GM23338 (cell line): ENCODE measurements around the gene PDE3B. TPM values are rescaled to one million over a fixed set of nuclear protein-coding genes. Genes with fewer than 3 reads are reported as not detected.

Source experiments
- ATAC-seq: fragments of 200-7000 bp; cut with Tn5 transposase; 3 replicates; pipeline ENCODE4 v1.9.1; 2020
- DNase-seq: peaks from one replicate; pipeline ENCODE4 v3.0.0-alpha.2; 2015; ENCODE audit warnings: low spot score
- H2AFZ ChIP-seq: fragments of 200-600 bp; sonication (generic); 2 replicates; pipeline ENCODE4 v1.8.0; 2016; ENCODE audit warnings: antibody characterized with exemption, mild to moderate bottlenecking, moderate library complexity
- H3F3A ChIP-seq: fragments of 200-600 bp; sonication (generic); replicated peaks from 2 replicates; pipeline ENCODE4 v1.8.0; 2017; ENCODE audit warnings: antibody characterized with exemption, mixed run types, low read depth
- H3K27ac ChIP-seq: fragments of 200-600 bp; sonication (generic); 2 replicates; pipeline ENCODE4 v1.6.1; 2016; ENCODE audit warnings: low read depth
- H3K27me3 ChIP-seq: fragments of 200-600 bp; sonication (generic); 2 replicates; pipeline ENCODE4 v1.8.0; 2016; ENCODE audit warnings: mild to moderate bottlenecking, mixed run types, moderate library complexity; ENCODE audit not compliant: insufficient read depth
- H3K36me3 ChIP-seq: fragments of 200-600 bp; sonication (generic); 2 replicates; pipeline ENCODE4 v1.8.0; 2016; ENCODE audit warnings: mild to moderate bottlenecking; ENCODE audit not compliant: insufficient read depth
- H3K4me1 ChIP-seq: fragments of 200-600 bp; sonication (generic); 2 replicates; pipeline ENCODE4 v1.8.0; 2016; ENCODE audit warnings: mild to moderate bottlenecking, moderate library complexity; ENCODE audit not compliant: insufficient read depth
- H3K4me2 ChIP-seq: fragments of 200-600 bp; sonication (generic); 2 replicates; pipeline ENCODE4 v1.7.1; 2017; ENCODE audit warnings: mixed run types
- H3K4me3 ChIP-seq: fragments of 200-600 bp; sonication (generic); 2 replicates; pipeline ENCODE4 v1.6.1; 2016; ENCODE audit warnings: mixed run types
- H3K79me2 ChIP-seq: fragments of 200-600 bp; sonication (generic); replicated peaks from 2 replicates; pipeline ENCODE4 v1.8.0; 2017; ENCODE audit warnings: mild to moderate bottlenecking; ENCODE audit not compliant: insufficient read depth
- H3K9me2 ChIP-seq: fragments of 200-600 bp; sonication (generic); 2 replicates; pipeline ENCODE4 v1.8.0; 2017; ENCODE audit not compliant: insufficient read depth
- H4K20me1 ChIP-seq: fragments of 200-600 bp; sonication (generic); replicated peaks from 2 replicates; pipeline ENCODE4 v1.8.0; 2017; ENCODE audit warnings: mild to moderate bottlenecking; ENCODE audit not compliant: insufficient read depth
- H3K27ac Mint-ChIP-seq: 2 replicates; pipeline ENCODE4 v1.8.0; 2020; ENCODE audit warnings: inconsistent platforms, mild to moderate bottlenecking, moderate library complexity, mixed read lengths
- H3K27me3 Mint-ChIP-seq: 3 replicates; pipeline ENCODE4 v1.8.0; 2022; ENCODE audit warnings: low read depth, mild to moderate bottlenecking, moderate library complexity, mixed read lengths, inconsistent platforms; ENCODE audit not compliant: insufficient read depth, poor library complexity
- H3K36me3 Mint-ChIP-seq: 3 replicates; pipeline ENCODE4 v1.8.0; 2021; ENCODE audit warnings: low read depth, mild to moderate bottlenecking, inconsistent platforms, moderate library complexity, mixed read lengths
- H3K4me1 Mint-ChIP-seq: 3 replicates; pipeline ENCODE4 v1.8.0; 2020; ENCODE audit warnings: mild to moderate bottlenecking, inconsistent platforms, mixed read lengths
- H3K4me3 Mint-ChIP-seq: 3 replicates; pipeline ENCODE4 v1.8.0; 2021; ENCODE audit warnings: moderate library complexity, mild to moderate bottlenecking, inconsistent platforms, mixed read lengths
- H3K9me3 Mint-ChIP-seq: 3 replicates; pipeline ENCODE4 v1.8.0; 2020; ENCODE audit warnings: moderate library complexity, mild to moderate bottlenecking, inconsistent platforms, mixed read lengths
- CREB1 ChIP-seq: fragments of 250-450 bp; sonication (Bioruptor Pico); IDR thresholded peaks from 2 replicates; pipeline ENCODE4 v1.5.0; 2020; ENCODE audit warnings: low read depth, mild to moderate bottlenecking, moderate library complexity
- CTCF ChIP-seq, 2 experiments: fragments of 200-600 bp in 1 of 2; sonication (generic) in 1 of 2; conservative IDR thresholded peaks; 2 replicates each; pipeline versions ENCODE4 v1.5.1 to v1.6.1; 2016 to 2017; ENCODE audit warnings: antibody characterized with exemption in 2 of 2, low read depth in 2 of 2, mild to moderate bottlenecking in 2 of 2, moderate library complexity in 1 of 2
- EZH2 ChIP-seq: fragments of 200-600 bp; sonication (generic); IDR thresholded peaks from one replicate; pipeline ENCODE4 v1.8.0; 2017; ENCODE audit warnings: antibody characterized with exemption, mild to moderate bottlenecking, low read depth; ENCODE audit not compliant: unreplicated experiment
- EZH2phosphoT487 ChIP-seq: fragments of 200-600 bp; sonication (generic); IDR thresholded peaks from one replicate; pipeline ENCODE4 v1.8.1; 2018; ENCODE audit warnings: antibody characterized with exemption; ENCODE audit not compliant: unreplicated experiment
- POLR2AphosphoS5 ChIP-seq: IDR thresholded peaks from 2 replicates; pipeline ENCODE4 v1.6.1; 2016; ENCODE audit warnings: antibody characterized with exemption, low read depth
- STAT1 ChIP-seq: IDR thresholded peaks from one replicate; pipeline ENCODE4 v1.6.1; 2016; ENCODE audit warnings: antibody characterized with exemption; ENCODE audit not compliant: unreplicated experiment
- ZNF331 ChIP-seq: fragments of 250-450 bp; sonication (Bioruptor Pico); IDR thresholded peaks from 2 replicates; pipeline ENCODE4 v1.5.0; 2020; ENCODE audit warnings: low read depth, mild to moderate bottlenecking, moderate library complexity
- polyA plus RNA-seq: library from polyadenylated mRNA; unstranded; fragments of >200 nt; fragmentation: Nextera tagmentation; extraction: Ambion mirVana; gene quantifications from 2 replicates; pipeline ENCODE4 v1.2.1, GENCODE V29; 2016
- total RNA-seq: library from RNA; depleted of rRNA; stranded (reverse); fragments of >200 nt; shearing (Covaris generic); gene quantifications from 2 replicates; pipeline ENCODE4 v1.2.3, GENCODE V29; 2014
- TF ChIP-seq, protein P1 (sequence below): IDR thresholded peaks from one replicate; pipeline ENCODE4 v1.6.1; 2018; ENCODE audit warnings: antibody characterized with exemption; ENCODE audit not compliant: unreplicated experiment

Gene PDE3B
- total and polyA plus RNA-seq, 2 experiments from 2014 or later, result 4.3 to 21.3 TPM

- H3K4me1 ChIP-seq, result no peaks in the 10 kb centered on the region
- no peak overlapping the region for H2AFZ ChIP-seq
- H3F3A ChIP-seq, result no peaks in the 10 kb centered on the region
- no peak for ATAC-seq
- Mint-ChIP-seq H3K27me3 (peaks cover 3% of the 10 kb centered on the region), H3K9me3 (no peaks in the 10 kb centered on the region), H3K4me3 (no peak overlapping the region), H3K36me3 (no peaks in the 10 kb centered on the region), H3K27ac (no peak overlapping the region), H3K4me1 (peaks cover 4% of the 10 kb centered on the region; the same call in 2 of the 3 replicates)
- TF ChIP-seq, protein P1, sequence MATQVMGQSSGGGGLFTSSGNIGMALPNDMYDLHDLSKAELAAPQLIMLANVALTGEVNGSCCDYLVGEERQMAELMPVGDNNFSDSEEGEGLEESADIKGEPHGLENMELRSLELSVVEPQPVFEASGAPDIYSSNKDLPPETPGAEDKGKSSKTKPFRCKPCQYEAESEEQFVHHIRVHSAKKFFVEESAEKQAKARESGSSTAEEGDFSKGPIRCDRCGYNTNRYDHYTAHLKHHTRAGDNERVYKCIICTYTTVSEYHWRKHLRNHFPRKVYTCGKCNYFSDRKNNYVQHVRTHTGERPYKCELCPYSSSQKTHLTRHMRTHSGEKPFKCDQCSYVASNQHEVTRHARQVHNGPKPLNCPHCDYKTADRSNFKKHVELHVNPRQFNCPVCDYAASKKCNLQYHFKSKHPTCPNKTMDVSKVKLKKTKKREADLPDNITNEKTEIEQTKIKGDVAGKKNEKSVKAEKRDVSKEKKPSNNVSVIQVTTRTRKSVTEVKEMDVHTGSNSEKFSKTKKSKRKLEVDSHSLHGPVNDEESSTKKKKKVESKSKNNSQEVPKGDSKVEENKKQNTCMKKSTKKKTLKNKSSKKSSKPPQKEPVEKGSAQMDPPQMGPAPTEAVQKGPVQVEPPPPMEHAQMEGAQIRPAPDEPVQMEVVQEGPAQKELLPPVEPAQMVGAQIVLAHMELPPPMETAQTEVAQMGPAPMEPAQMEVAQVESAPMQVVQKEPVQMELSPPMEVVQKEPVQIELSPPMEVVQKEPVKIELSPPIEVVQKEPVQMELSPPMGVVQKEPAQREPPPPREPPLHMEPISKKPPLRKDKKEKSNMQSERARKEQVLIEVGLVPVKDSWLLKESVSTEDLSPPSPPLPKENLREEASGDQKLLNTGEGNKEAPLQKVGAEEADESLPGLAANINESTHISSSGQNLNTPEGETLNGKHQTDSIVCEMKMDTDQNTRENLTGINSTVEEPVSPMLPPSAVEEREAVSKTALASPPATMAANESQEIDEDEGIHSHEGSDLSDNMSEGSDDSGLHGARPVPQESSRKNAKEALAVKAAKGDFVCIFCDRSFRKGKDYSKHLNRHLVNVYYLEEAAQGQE, result no peak
- no peak for TF ChIP-seq ZNF331 (CRISPR knock-in tag)
- no peak for TF ChIP-seq CTCF (conservative IDR thresholded peaks at IDR 0.05; ENCODE audit: low read depth in 2 of 2)
- no peak for TF ChIP-seq CREB1 (CRISPR knock-in tag)
- TF ChIP-seq POLR2AphosphoS5, result no peak
- no peak overlapping the region for H3K4me2 ChIP-seq
- no peaks in the 10 kb centered on the region for H4K20me1 ChIP-seq
- peaks cover 17% of the 10 kb centered on the region for H3K79me2 ChIP-seq
- DNase-seq, result no peak
- no peak overlapping the region for H3K4me3 ChIP-seq
- no peaks in the 10 kb centered on the region; the same call in 1 of the 2 replicates for H3K9me2 ChIP-seq
- H3K27me3 ChIP-seq, result no peaks in the 10 kb centered on the region
- H3K27ac ChIP-seq, result no peak overlapping the region
- no peaks in the 10 kb centered on the region for H3K36me3 ChIP-seq
Observed at GRCh38 chr11:14676068-14676467, 32.5 kb downstream of the PDE3B start.

- H2AFZ ChIP-seq, result no peak overlapping the region
- no peak for TF ChIP-seq EZH2phosphoT487
- no peak for TF ChIP-seq EZH2
- no peak for TF ChIP-seq CTCF (conservative IDR thresholded peaks at IDR 0.05; ENCODE audit: low read depth in 2 of 2)
- no peak for TF ChIP-seq POLR2AphosphoS5
- no peak for TF ChIP-seq STAT1
- no peak for TF ChIP-seq CREB1 (CRISPR knock-in tag)
- no peak for TF ChIP-seq ZNF331 (CRISPR knock-in tag)
Observed at GRCh38 chr11:14677146-14677545, 33.5 kb downstream of the PDE3B start.

More at GRCh38 chr11:14677146-14677545, 33.5 kb downstream of the PDE3B start:
- peaks cover 3% of the 10 kb centered on the region for H3K27me3 Mint-ChIP-seq
- Histone ChIP-seq H3K4me3 (no peak overlapping the region), H4K20me1 (peaks cover 3% of the 10 kb centered on the region; the same call in 1 of the 2 replicates), H3K27ac (no peak overlapping the region), H3K4me1 (no peaks in the 10 kb centered on the region), H3K27me3 (no peaks in the 10 kb centered on the region), H3K79me2 (peaks cover 25% of the 10 kb centered on the region), H3K36me3 (no peaks in the 10 kb centered on the region), H3K4me2 (no peak overlapping the region), H3F3A (no peaks in the 10 kb centered on the region), H3K9me2 (no peaks in the 10 kb centered on the region; the same call in 1 of the 2 replicates)
- ATAC-seq (no peak), DNase-seq (no peak)
- no peak overlapping the region for H3K4me3 Mint-ChIP-seq
- no peaks in the 10 kb centered on the region for H3K9me3 Mint-ChIP-seq
- H3K27ac Mint-ChIP-seq, result no peak overlapping the region
- H3K4me1 Mint-ChIP-seq, result peaks cover 4% of the 10 kb centered on the region; the same call in 2 of the 3 replicates
- H3K36me3 Mint-ChIP-seq, result no peaks in the 10 kb centered on the region
